Stimulated activated naive CD8-positive, alpha-beta T cell treated with anti-CD3 and anti-CD28 coated beads, Interleukin-15, Interleukin-2, amounts not matched to agents 100 U/mL and 50 U/mL, for 24 hours (primary cell): ENCODE measurements around the gene TBPL2.
"Not testable (repeated sequence)": the region's sequence is repeated elsewhere in the genome, so short reads cannot be mapped to it uniquely, and the experiment has no call there.

ENCODE experiments used
- ATAC-seq: fragments of 150-1000 bp; cut with Tn5 transposase; one replicate; pipeline ENCODE4 v1.10.0; 2021
- DNase-seq: peaks from one replicate; pipeline ENCODE4 v3.0.0; 2021

The TBPL2 gene

DNA sequence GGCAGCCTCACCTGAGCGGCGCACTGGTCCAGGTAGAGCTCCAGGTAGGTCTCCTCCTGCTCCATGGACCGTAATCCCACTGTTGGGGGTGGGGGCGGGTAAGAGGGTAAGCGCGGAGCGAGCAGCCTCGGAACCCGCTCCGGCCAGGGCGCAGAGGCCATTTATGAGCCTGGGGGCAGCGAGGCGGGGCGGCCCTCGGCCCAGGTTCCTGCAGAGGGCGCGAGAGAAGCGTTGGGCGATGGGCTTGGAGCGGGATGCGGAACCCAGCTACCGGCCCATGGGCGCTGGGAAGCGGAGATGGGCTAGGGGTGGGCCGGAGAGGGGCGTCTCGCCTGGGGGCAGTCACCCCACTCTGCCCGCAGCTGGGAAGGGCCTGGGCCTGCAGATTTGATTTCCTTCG, at the start of gene TBPL2:
Gene TBPL2, minus strand, starts transcription at position 232 of the 400 bp plus-strand sequence. Its CDS starts 167 bp downstream, at position 65.
- ATAC-seq = no peak
- DNase-seq = no peak

DNA sequence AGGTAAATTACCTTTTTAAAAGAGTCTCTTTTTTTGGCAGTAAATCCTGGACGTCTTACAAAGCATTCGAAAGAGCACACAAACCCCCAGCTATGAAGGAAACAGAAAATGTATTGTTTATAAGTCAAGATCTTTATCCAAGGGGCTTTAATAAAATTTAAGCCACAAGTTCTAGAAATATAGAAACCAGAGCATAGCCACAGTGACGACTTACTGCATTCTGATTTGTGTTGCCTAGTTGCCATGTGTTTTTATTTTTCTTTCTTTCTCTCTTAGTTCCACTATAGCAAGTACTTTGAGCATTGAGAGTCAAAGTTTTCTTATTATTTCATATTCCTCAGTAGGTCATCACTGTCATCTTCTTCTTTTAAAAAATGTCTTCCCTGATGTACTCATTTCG, 47.8 kb upstream of the TBPL2 start:
- no peak for ATAC-seq
- no peak for DNase-seq

DNA sequence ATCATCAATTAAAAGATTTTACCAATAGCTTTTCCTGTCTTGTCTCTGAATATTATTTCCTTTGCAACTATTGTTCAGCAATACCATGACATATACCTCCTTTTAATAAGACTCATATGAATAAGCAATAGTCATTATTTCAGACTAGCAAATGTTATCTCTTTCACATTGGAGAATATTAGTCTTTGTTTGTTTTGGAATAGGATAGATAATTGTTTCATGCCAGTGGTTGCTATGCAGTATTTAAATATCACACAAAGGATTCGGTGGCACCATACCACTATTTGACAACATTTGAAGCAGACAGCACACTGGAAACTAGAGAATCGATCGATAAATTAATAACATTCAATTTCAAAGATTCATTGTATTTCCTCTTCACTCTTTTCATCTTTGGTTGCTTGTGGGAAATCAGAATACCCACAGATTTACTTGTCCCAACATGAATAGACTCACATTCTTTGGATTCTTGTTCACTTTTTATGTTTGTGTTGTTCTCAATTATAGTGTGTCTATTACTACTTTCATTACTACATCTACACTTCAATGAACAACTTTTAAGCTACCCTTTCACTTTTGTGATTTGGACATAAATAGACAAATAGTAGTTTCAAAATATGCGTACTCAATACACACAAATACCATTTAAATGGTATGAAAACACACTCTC, 42.7 kb upstream of the TBPL2 start:
- DNase-seq (no peak), ATAC-seq (no peak)

DNA sequence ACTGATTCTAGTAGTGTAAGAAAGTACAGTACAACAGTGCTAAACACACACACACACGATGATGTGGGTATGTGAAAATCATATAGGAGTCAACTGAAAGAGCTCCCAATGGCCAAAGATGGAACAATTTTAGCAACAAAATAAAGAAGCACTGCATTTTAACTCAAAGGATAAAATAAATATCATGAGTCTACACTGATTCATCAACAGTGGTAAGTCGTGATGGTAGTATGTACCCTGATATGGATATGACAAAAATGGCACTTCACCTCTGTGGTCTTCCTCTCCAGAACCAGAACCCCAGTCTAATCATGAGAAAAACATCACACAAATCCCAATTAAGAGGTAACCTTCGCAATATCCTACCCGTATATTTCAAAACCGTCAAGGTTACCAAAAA, 41.4 kb upstream of the TBPL2 start:
- ATAC-seq (no peak), DNase-seq (no peak)

DNA sequence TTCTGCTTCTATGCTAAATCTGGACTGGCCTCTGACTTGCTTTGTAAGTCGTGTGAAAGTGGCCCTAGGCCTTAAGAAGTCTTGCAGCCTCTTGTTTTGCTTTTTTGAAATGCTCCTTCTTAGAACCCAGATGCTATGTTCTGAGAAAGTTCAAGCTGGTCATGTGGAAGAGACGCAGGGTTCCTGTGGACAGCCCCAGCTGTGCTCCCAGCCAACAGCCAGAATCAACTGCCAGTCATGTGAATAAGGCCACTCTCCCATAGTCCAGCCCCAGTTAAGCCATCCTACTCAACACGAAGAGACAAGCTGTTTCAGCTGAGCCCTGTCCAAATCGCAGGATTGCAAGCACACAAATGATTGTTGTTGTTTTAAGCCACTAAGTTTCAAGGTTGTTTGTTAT, 37.3 kb upstream of the TBPL2 start:
- no peak for DNase-seq
- no peak for ATAC-seq

DNA sequence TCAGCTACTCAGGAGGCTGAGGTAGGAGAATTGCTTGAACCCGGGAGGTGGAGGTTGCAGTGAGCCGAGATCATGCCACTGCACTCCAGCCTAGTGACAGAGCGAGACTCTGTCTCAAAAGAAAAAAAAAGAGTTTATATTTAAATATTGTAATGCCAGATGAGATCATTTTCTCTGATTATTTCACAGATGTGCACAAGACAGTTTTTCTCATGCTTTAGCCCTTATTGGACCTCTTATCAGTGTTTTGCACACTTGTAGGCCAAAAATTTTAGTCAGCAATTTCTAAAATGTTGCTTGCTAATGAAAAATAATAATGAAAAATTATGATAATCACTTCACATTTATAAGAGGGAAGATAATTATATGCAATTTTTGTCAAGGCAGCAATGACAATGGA, 36.0 kb upstream of the TBPL2 start:
- ATAC-seq, DNase-seq: not testable (repeated sequence)

DNA sequence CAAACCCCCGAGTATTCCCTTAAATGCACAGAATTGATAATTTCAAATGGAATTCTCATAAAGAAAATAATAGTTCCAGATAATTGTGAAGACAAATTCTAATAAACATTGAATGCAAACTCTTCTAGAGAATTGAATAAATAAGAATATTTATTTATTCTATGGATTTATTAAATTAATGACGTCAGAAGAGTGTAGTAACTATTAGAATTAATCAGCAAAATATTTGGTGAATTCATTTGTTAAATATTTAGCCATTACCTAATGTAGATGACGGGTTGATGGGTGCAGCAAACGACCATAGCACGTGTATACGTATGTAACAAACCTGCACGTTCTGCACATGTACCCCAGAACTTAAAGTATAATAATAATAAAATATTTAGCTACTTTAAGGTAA, 33.4 kb upstream of the TBPL2 start:
- ATAC-seq (no peak), DNase-seq (no peak)

DNA sequence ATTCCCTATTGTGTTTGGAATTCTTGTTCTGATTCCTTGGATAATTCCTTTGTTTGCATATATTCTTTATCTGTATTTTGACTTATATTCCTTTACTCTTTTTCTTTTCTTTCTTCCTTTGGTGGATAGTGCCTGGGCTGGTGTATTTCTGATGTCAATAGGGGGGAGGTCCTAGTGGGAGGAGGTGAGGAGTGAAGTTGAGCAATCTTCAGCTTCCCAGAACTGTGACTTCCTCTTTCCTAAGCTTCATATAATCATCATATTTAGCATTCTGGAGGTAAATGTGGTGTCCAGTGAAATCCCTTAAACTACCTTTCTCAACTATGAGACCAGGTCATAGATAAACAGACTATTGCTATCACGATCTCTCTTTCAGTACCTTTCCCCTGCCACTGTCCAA, 29.6 kb upstream of the TBPL2 start:
- no peak for DNase-seq
- no peak for ATAC-seq

DNA sequence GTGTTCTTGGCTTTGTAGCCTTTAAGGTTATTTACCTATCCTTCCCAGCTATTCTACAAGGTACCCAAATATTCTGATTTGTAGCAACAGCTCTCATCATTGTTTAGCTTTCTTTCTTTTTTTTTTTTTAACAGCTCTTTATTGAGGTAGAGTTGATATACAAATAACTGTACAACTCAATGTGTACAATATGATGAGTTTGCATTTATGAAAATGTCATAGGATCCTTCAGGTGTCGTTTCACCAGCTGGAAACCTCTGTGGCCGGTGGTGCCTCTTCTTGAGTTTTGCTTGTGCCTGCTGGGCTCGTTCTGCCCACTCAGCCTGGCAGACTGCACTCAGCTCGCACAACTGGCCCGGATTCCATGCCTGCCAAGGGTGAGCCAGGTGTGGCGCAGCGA, 26.9 kb upstream of the TBPL2 start:
- DNase-seq (no peak), ATAC-seq (no peak)

DNA sequence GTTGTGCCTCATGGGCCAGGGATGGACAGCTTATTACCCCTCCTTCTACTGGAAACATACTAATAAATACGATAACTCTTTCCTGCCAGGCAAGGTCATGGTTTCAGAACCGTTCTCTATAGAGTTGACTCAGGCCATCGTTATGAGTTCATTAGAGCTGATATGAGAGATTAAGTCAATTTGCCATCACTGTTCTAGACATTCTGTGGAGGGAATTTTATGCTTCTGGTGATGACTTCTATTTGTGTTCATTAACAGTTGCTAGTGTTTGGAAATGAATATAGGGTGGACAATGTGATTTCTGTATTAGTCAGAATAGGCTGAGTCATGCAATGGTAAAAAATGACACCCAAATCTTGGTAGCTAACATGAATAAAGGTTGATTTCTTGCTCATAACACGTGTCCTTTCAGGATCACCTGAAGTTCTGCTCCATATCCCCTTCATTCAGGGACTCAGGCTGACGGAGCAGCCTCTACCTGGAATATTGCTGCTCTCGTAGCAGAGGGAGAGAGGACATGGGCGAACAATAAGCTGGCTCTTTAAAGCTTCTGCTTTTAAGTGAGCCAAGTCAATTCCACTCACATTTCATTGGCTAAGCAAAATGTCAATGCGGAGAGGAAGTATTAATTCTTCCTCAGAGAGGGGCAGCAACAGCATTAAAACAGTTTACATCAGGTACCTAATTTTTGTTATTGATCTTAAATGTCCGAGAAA, 18.5 kb upstream of the TBPL2 start:
- DNase-seq = no peak
- peak; percentile 79 for ATAC-seq

DNA sequence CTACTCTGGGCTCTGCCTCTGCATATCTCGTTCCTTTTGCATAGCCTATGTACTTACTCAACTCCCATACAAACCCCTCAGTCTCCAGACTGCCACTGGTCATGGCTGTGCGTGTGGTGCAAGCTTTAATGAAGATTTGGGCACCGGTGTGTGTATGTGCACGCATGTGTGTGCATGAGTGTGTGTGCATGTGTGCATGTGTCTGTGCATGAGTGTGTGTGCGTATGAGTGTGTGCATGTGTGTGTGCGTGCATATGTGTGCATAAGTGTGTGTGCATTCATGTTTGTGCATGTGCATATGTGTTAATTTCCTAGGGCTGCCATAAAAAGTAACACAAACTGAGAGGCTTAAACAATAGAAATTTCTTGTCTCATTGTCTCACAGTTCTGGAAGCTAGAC, 17.1 kb upstream of the TBPL2 start:
- no peak for ATAC-seq
- no peak for DNase-seq

DNA sequence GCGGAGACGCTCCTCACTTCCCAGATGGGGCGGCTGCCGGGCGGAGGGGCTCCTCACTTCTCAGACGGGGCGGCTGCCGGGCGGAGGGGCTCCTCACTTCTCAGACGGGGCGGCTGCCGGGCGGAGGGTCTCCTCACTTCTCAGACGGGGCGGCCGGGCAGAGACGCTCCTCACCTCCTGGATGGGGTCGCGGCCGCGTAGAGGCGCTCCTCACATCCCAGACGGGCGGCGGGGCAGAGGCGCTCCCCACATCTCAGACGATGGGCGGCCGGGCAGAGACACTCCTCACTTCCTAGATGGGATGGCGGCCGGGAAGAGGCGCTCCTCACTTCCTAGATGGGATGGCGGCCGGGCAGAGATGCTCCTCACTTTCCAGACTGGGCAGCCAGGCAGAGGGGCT, 16.0 kb upstream of the TBPL2 start:
- not testable (repeated sequence) for ATAC-seq, DNase-seq

DNA sequence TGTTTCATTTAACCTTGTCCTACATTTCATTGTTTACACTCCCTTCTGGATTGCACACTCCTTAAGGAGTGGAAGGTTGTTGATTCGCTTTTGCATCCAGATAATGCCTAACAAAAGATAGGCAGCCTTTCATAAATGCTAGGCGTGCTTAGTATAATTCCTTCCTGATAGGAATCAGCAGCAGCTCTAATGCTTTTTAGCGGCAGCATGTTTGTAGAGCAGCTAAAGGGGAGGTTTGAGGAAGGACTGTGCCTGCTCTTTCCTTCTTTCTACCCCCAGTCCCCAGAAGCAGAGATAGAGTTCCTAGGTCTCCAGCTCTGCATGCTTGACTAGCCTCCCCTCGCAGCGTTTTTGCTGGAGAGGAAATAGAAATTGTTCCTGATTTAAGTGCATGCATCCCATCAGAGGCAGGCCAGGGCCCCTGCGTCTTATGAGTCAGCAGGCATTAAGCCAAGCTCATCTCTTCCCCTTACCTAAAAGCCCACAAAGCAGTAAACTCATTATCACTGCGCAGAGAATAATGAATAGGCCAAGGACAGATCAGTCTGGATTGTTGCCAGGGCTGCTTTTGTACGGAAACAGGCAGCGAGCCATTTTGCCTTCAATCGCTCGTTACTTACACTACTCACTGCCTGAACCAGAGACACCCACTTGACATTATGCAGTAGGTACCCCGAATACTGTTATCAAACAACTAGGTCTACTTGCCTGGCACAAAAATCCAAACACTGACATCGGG, 14.0 kb upstream of the TBPL2 start:
- ATAC-seq (no peak), DNase-seq (no peak)

DNA sequence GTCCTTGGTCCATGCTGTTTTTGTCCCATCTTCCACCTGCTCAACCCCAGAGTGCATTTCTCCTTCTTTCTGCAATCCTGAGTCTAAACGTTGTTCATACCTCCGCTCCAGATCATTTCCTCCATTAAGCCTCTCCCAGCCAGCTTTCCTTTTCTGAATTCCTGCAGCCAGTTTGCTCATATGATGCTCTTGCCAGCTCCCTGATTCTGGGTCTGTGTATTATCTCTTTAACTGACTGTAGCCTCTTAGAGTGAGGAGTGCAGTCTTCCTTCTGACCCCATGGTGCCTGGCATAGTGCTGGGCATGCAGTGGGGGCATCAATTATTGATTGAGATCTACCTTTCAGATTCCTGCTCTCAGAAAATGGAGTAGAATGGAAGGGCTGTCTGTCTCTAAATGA, 11.5 kb upstream of the TBPL2 start:
- no peak for DNase-seq
- ATAC-seq = no peak

DNA sequence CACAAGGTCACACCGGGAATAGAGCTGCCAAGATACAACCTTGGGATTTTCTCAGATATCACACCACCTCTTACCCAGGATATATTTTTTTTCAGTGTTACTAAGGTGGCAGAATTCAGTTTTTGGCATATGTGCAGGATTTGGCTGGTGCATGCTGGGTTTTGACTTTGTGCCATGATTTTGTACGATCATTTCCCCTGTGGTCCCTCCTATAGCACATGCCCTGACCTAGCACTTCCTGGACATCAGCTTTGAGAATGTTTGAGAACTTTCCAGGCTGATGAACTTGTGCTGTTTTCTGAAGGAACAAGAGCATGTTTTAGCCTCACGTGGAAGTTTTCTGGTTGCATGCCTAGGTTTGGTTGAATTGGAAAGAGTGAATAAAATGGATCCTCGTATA, 11.0 kb upstream of the TBPL2 start:
- ATAC-seq (no peak), DNase-seq (no peak)

DNA sequence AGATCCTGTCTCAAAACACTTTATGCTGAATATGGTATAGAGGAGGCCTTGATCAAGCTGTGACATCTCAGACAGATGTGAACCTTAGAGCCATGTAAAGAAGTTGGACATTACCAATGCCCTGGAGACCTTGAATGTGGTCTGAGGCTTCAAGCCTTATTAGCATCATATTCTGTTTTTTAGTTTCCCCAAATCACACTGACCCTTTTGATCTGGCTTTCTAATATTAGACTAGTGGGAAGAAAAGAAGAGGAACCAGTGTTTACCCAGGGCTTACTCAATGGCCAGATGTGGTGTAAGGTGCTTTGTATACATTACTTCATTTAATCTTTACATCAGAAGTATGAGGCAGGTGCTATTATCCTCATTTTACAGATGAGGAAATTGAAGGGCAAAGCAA, 10.6 kb upstream of the TBPL2 start:
- ATAC-seq = no peak
- DNase-seq = no peak

DNA sequence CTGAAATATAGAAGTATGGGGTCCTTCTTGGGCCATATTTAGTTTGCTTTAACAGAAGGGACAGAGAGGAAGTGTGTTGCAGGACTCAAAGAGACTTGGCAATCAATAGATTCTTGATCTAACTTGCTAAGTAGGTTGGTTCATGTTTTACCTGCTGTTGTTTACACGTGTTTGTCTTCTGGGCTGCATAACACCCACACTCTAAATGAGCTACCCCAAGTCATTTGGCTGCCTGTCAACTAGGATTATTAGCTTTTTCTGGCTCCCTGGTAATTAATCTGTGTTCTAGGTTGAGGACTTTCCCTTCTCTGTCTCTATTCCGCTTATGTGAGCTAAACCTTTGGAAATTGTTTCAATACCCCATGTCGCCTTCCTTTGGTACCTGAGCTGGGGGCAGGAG, 10.1 kb upstream of the TBPL2 start:
- DNase-seq (no peak), ATAC-seq (no peak)

DNA sequence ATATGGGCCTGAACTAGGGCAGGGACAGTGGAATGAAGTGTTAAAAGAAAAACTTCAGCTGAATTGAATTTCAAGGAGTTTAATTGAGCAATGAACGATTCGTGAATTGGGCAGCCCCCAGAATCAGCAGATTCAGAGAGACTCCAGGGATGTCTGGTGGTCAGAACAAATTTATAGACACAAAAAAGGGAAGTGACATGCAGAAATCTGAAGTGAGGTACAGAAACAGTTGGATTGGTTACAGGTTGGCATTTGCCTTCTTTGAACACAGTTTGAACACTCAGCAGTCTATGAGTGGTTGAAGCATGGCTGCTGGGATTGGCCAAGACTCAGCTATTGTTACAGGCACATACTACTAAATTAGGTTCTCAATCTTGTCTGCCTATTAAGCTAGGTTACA, 9.7 kb upstream of the TBPL2 start:
- DNase-seq = no peak

DNA sequence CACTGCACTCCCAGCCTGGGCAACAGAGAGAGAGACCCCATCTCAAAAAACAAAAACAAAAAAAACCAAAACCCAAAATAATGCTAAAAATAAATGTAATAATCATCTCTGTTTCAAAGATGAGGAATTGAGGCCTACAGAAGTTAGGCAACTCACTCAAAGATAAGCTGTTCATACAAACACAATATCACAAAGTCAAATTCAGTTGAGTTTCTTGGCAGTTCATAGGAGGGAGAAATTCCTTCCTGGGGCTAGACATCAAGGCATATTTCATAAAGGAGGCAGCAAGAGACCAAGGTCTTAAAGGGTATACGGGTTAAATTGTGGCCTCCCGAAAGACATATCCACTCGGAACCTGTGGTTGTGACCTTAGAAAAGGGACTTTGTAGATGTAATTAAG, 8.7 kb upstream of the TBPL2 start:
- DNase-seq (no peak), ATAC-seq (no peak)

More for the DNA sequence above, 9.7 kb upstream of the TBPL2 start:
- no peak for ATAC-seq

DNA sequence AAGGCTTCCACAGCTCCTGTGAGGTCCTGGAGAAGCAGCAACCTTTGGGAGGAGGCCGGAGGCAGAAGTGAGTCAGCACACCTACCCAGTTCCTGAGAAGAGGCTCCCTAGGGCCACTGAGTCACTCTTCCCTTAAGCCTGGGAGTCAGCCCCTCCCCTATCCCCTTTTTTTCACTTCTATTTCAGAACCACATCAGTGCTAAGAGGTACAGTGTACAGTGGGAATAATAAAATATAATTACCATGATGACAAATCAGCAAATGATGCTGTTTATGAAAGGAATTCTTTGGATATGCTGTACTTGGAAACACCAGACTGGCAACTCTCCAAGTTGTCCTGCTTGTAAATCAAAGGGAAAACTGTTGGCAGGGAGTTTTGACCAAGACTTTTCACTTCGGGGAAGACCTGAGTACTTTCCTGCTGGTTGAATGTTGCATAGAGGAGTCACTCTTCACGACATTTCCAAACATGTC, 7.8 kb upstream of the TBPL2 start:
- DNase-seq = peak; percentile 52
- ATAC-seq = peak; percentile 90

DNA sequence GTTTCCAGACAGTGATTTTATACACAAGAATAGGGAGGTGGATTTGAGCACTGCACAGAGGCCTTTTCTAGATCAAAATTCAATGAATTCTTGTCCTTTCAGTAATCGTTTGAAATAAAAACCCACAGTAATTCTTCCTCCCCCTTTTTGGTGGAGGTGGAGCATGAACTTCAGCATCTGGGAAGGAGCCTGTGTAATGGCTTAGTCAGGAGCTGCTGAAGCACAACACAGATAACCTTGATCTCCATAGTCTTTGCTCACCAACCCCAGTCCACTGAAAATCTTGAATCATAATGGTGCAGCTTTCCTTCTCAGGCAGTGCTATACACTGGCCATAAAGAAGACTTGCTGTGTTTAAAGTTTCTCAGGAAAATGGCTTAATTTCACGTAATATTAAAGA, 6.4 kb upstream of the TBPL2 start:
- no peak for ATAC-seq
- no peak for DNase-seq

DNA sequence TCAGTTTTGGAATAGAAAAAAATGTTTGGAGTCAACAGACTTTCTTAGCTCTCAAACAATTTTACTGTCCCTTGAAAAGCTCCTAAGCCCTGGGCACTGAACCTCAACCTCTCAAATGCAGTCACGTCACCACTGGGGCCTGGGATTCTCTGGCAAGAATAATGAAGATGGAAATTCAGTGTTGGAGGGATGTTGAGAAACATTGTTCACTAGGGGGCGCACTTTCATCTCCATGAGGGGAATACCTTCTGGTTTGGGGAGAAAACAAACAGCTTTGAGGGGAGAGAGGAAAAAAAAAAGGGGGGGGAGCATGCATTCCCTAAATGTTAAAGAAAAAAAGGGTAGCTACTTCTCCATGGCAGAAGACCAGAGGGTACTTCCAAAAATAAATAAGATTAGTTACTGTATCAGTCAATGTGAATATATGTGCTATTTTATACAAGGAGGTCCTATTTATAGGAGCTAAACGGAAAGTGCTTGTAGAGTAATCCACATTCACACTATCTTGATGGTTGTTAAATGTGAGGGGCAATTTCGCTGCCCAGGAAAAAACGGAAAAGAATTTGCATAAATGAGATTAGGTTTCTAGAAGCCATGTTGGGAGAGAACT, 5.8 kb upstream of the TBPL2 start:
- DNase-seq (peak; percentile 71), ATAC-seq (no peak)

DNA sequence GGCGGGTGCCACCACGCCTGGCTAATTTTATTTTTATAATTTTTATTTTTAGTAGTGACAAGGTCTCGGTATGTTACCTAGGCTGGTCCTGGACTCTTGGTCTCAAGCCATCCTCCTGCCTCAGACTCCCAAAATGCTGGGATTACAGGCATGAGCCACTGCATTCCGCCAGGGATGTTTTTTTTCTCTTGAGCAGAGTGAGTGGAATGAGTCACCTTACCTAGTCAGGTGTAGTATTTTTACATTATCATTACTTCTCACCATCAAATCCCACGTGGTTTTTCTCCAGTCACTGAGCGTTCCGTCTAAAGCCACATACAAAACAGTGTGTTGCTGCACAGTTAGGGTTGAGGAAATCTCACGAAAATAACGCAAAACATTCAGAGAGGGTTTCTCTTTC, 870 bp upstream of the TBPL2 start:
- ATAC-seq (no peak), DNase-seq (no peak)
